Measurements from ENCODE around the gene PKHD1.
"Not testable (repeated sequence)": the region's sequence is repeated elsewhere in the genome, so short reads cannot be mapped to it uniquely, and the experiment has no call there.

PKHD1 gene

DNA sequence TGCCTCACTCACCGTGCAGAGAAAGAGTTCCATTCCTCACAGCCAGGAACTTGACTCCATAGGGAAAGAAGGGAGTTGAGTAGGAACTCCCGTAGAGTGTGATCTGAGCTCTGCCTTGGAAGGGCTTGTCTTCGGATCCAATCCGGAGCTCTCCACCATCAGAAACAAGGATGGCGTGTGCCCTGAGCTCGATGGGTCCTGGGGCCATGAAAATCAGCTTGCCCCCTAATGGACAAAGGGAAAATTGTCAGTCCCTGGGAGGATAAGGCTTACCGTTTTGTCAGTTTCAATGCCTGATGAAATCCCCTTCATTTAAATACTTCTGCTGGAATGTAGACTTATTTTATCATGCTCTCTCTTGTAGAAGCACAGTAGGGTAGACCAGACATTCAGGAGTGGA lies 153.3 kb downstream of the PKHD1 start:
- peak; percentile 12 for DNase-seq (ENCODE audit: insufficient read length, low spot score)
- no peak for FAIRE-seq

- no peak for FAIRE-seq
- DNase-seq (ENCODE audit: insufficient read length, low spot score) = no peak
Measured at GRCh38 chr6:51932956-51933355, 154.5 kb downstream of the PKHD1 start.

GRCh38 chr6:51930602-51931001 lies 156.8 kb downstream of the PKHD1 start:
- no peak for FAIRE-seq
- DNase-seq (ENCODE audit: insufficient read length, low spot score) = no peak

DNA sequence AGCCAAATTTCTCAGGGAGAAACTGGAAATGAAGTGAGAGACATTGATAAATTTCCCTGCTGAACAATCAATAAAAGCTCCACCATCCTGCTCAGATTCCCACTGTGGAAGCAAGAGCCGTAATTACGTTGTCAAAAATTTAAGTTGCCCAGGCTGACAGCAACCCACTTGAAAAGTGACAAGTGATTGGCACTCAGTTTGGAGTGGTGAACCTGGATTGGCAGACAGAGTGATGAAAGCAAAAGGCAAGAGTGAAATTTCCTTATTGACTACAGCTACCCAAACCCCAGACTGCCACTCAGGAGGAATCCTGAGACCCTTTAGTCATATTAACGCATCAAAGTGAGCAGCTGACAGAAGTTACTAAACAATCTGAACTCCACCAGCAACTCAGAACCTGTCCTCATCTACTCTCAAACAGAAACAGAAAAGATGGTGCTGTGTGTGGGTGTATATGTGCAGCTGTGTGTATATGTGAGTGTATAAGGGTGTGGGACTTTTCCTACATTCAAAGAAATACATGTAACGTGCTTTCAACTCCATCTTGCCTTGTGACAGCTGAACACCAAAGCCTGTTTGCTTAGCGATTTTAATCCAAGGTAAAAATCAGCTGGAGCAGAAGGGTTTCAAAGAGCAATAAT lies 157.4 kb downstream of the PKHD1 start:
- DNase-seq (ENCODE audit: insufficient read length, low spot score) (no peak), FAIRE-seq (no peak)

- peak; percentile 18 for FAIRE-seq
Measured at GRCh38 chr6:51928320-51928719, 159.1 kb downstream of the PKHD1 start.

GRCh38 chr6:51927450-51927849 lies 160.0 kb downstream of the PKHD1 start:
- DNase-seq (ENCODE audit: insufficient read length, low spot score) (no peak), FAIRE-seq (no peak)

More at GRCh38 chr6:51928320-51928719, 159.1 kb downstream of the PKHD1 start:
- no peak for DNase-seq (ENCODE audit: insufficient read length, low spot score)

DNA sequence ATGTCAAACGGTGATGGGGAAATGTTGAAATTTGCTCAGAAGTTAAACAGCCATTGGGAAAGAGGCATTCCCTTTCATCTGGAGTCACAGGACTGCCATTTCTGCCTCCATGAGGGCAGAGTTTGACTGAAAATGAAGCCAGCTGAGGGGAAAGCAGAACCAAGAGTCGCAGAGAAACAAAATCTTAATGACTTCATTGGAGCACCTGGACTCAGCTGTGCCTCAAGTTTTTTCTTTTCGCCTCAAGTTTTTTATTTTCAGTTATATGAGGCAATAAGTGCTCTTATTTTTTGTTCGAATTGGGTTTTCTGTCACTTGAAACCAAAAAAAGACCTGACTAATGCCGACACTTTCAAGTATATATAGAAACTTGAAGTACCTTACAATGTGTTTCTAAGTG lies 161.3 kb downstream of the PKHD1 start:
- DNase-seq (ENCODE audit: insufficient read length, low spot score) = no peak
- FAIRE-seq = no peak

DNA sequence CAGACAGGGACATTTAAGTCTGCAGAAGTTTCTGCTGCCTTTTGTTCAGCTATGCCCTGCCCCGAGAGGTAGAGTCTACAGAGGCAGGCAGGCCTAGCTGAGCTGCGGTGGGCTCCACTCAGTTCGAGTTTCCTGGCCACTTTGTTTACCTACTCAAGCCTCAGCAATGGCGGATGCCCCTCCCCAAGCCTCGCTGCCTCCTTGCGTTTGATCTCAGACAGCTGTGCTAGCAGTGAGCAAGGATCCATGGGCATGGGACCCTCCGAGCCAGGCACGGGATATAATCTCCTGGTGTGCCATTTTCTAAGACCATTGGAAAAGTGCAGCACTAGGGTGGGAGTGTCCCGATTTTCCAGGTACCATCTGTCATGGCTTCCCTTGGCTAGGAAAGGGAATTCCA lies 164.9 kb downstream of the PKHD1 start:
- not testable (repeated sequence) for DNase-seq (ENCODE audit: insufficient read length, low spot score); FAIRE-seq

- DNase-seq (ENCODE audit: insufficient read length, low spot score); FAIRE-seq: not testable (repeated sequence)
Measured at GRCh38 chr6:51918347-51918746, 169.1 kb downstream of the PKHD1 start.

DNA sequence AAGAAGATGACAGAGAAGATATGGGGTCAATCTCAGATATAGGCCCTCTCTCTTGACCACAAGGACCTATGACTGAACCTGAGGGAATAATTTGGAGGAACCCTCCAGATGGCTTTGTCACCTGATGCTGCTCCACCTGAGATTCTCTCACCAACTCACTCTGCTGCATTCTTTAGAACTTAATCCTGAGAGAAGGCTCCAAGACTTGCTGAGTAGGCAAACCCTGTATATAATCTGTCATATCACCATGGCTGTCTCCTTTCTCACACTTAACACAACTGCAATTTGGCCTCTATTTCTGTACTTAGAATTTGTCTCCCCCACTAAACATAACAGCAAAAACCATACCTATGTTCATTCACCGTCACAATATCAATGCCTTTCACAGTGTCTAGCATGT lies 172.3 kb downstream of the PKHD1 start:
- DNase-seq (ENCODE audit: insufficient read length, low spot score) (no peak), FAIRE-seq (no peak)

DNA sequence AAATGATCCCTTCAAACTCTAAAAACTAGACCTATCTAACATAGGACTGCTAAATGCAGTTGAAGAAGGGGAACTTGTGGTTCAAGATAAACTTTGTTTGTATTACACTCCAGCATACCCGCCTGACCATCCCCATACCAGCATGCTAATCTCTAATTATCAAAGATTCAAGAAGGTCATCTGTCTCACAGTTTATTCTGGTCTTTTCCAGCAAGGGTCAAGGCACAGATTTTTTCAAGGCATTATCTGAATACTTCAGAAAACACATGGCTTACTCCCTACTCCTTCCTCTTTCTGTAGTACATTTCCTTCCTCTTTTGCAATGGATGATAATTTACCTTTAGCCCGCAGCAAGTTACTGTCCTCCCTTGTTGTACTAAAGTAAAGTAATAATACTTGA lies 174.1 kb downstream of the PKHD1 start:
- FAIRE-seq (no peak), DNase-seq (ENCODE audit: insufficient read length, low spot score) (no peak)

GRCh38 chr6:51910851-51911250 lies 176.6 kb downstream of the PKHD1 start:
- no peak for FAIRE-seq
- no peak for DNase-seq (ENCODE audit: insufficient read length, low spot score)

GRCh38 chr6:51908243-51908642 lies 179.2 kb downstream of the PKHD1 start:
- DNase-seq (ENCODE audit: insufficient read length, low spot score) (no peak), FAIRE-seq (no peak)

GRCh38 chr6:51901766-51902764 lies 185.3 kb downstream of the PKHD1 start:
- no peak for FAIRE-seq

GRCh38 chr6:51893366-51893765 lies 194.0 kb downstream of the PKHD1 start:
- FAIRE-seq = no peak
- DNase-seq (ENCODE audit: insufficient read length, low spot score) = no peak

More at GRCh38 chr6:51901766-51902764, 185.3 kb downstream of the PKHD1 start:
- no peak for DNase-seq (ENCODE audit: insufficient read length, low spot score)

- DNase-seq (ENCODE audit: insufficient read length, low spot score) (no peak), FAIRE-seq (no peak)
Measured at GRCh38 chr6:51892750-51893149, 194.7 kb downstream of the PKHD1 start.

GRCh38 chr6:51892339-51892738 lies 195.1 kb downstream of the PKHD1 start:
- no peak for FAIRE-seq
- DNase-seq (ENCODE audit: insufficient read length, low spot score) = no peak

- FAIRE-seq = no peak
- DNase-seq (ENCODE audit: insufficient read length, low spot score) = no peak
Measured at GRCh38 chr6:51891784-51892183, 195.6 kb downstream of the PKHD1 start.

GRCh38 chr6:51887859-51888258 lies 199.6 kb downstream of the PKHD1 start:
- DNase-seq (ENCODE audit: insufficient read length, low spot score) = no peak
- no peak for FAIRE-seq

DNA sequence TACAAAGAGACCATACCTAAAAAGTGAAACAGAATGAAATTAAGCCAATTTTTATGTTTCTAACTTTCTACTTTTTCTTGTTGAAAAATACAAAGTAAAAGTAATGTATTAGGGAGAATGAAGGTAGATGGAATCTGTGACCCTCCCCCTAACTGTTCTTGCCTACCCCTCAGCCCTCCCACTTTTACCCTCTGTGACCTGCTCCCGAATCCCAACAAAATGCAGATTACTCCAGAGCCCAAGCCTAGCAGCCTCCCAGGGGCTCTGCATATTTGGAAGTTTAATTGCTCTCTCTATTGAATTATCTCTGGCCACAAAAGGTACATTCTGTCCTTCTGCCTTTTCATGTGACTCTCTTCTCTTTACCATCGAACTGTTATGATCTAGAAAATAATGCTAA lies 201.5 kb downstream of the PKHD1 start:
- DNase-seq (ENCODE audit: insufficient read length, low spot score) (no peak), FAIRE-seq (no peak)

- FAIRE-seq = no peak
- DNase-seq (ENCODE audit: insufficient read length, low spot score) = no peak
Measured at GRCh38 chr6:51868591-51869355, 218.6 kb downstream of the PKHD1 start.
